Measurements from ENCODE around the gene THAP11.
"Not testable (repeated sequence)": the region's sequence is repeated elsewhere in the genome, so short reads cannot be mapped to it uniquely, and the experiment has no call there.

Gene THAP11

GRCh38 chr16:67862623-67863583 is 20.8 kb downstream of the THAP11 start:
- DNase-seq (ENCODE audit: low read depth in 2 of 2): no peak

GRCh38 chr16:67864044-67864443 is 21.9 kb downstream of the THAP11 start:
- DNase-seq (ENCODE audit: low read depth in 2 of 2): not testable (repeated sequence)

DNA sequence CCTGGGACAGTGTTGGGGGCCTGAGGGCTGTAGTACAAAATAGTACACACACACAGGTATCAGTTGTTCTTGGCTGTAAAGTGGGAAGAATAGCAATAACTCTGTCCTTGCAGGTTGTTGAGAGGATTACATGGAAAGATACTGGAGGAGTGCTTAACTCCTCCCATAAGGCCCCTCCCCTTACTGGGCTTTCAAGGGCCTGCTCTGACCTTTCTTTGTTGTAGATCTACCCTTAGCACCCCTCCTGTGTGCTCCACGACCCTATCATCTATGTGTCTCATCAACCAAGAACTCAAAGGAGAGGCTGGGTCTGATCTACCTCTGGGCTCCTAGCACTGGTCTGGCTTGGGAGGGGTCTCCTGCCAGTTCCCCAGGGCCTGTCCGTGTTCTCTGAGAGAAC is 22.5 kb downstream of the THAP11 start:
- DNase-seq (ENCODE audit: low read depth in 2 of 2): no peak

GRCh38 chr16:67865318-67865717 is 23.2 kb downstream of the THAP11 start:
- DNase-seq (ENCODE audit: low read depth in 2 of 2): no peak

DNA sequence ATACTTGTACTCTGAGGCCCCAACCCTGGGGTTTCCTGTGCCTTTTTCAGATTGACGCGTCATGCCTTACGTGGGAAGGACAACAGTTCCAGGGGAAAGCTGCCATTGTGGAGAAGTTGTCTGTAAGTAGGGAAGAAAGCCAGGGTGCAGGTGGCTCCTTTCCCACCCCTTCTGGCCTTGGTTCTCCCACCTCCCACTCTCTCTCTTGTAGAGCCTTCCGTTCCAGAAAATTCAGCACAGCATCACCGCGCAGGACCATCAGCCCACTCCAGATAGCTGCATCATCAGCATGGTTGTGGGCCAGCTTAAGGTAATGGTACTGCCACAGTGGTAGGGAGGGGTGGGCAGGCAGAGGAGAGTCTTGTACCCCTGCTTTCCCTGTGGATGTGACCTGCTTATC is 26.2 kb downstream of the THAP11 start:
- DNase-seq (ENCODE audit: low read depth in 2 of 2): no peak

GRCh38 chr16:67869653-67870052 is 27.5 kb downstream of the THAP11 start:
- no peak for DNase-seq (ENCODE audit: low read depth in 2 of 2)

DNA sequence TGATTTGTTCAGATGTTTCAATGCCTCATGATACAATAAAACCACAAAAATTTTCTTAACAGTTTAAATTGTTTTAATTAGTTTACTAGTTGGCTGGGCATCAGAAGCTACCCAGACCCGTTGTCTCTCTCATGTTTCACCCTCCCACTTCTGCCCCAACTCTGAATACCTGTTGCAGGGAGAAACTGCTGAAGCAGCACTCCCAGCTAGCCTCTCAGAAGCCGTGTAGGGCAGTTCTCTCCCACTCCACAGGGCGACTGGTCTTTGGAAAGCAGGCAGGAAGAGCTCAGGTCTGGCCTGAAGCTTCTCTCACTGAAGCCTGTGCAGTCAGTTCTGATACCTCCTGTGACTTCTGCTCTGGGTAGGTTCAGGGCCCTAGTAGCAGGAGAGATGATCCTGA is 29.1 kb downstream of the THAP11 start:
- DNase-seq (ENCODE audit: low read depth in 2 of 2): no peak

GRCh38 chr16:67872131-67872630 is 30.1 kb downstream of the THAP11 start:
- no peak for DNase-seq (ENCODE audit: low read depth in 2 of 2)

GRCh38 chr16:67872631-67873434 is 30.7 kb downstream of the THAP11 start, which contains the start of gene EDC4:
Gene EDC4 (plus strand): TSS chr16:67873052. CDS start chr16:67873262, 210 bp downstream.
- DNase-seq (ENCODE audit: low read depth in 2 of 2): peak; percentile 37 to 47

- no peak for DNase-seq (ENCODE audit: low read depth in 2 of 2)
Measured at GRCh38 chr16:67873435-67874370, 31.6 kb downstream of the THAP11 start.

GRCh38 chr16:67874372-67874771 is 32.3 kb downstream of the THAP11 start:
- DNase-seq (ENCODE audit: low read depth in 2 of 2): no peak

GRCh38 chr16:67877064-67877463 is 34.9 kb downstream of the THAP11 start:
- DNase-seq (ENCODE audit: low read depth in 2 of 2): no peak

- DNase-seq (ENCODE audit: low read depth in 2 of 2): no peak
Measured at GRCh38 chr16:67878232-67878631, 36.1 kb downstream of the THAP11 start.

GRCh38 chr16:67878846-67879245 is 36.7 kb downstream of the THAP11 start:
- DNase-seq (ENCODE audit: low read depth in 2 of 2): no peak

DNA sequence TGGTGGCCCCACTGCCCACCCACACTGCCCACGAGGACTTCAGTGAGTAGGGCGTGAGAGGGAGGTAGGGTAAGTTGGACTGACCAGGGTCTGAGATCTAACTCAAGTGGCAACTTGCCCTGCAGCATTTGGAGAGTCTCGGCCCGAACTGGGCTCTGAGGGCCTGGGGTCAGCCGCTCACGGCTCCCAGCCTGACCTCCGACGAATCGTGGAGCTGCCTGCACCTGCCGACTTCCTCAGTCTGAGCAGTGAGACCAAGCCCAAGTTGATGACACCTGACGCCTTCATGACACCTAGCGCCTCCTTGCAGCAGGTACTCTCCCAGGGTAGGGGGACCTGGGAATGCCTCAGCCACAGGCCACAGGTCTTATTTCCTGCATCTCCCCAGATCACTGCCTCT is 37.3 kb downstream of the THAP11 start:
- DNase-seq (ENCODE audit: low read depth in 2 of 2): no peak

DNA sequence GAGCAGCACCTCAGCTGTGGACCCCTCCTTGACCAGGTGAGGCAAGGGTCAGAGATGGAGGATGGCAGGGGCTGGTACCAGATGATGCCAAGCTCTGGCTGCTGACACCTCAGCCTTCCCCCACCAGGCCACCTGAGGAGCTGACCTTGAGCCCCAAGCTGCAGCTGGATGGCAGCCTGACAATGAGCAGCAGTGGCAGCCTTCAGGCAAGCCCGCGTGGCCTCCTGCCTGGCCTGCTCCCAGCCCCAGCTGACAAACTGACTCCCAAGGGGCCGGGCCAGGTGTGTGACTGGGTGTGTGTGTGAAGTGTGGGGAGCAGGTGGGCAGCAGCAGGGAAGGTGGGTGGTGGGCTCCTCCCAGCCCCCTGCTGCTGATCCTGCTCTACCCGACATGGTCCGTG is 37.8 kb downstream of the THAP11 start:
- DNase-seq (ENCODE audit: low read depth in 2 of 2): no peak

DNA sequence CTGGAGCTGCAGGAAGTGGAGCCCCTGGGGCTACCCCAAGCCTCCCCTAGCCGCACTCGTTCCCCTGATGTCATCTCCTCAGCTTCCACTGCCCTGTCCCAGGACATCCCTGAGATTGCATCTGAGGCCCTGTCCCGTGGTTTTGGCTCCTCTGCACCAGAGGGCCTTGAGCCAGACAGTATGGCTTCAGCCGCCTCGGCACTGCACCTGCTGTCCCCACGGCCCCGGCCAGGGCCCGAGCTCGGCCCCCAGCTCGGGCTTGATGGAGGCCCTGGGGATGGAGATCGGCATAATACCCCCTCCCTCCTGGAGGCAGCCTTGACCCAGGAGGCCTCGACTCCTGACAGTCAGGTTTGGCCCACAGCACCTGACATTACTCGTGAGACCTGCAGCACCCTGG is 38.5 kb downstream of the THAP11 start:
- DNase-seq (ENCODE audit: low read depth in 2 of 2): no peak

DNA sequence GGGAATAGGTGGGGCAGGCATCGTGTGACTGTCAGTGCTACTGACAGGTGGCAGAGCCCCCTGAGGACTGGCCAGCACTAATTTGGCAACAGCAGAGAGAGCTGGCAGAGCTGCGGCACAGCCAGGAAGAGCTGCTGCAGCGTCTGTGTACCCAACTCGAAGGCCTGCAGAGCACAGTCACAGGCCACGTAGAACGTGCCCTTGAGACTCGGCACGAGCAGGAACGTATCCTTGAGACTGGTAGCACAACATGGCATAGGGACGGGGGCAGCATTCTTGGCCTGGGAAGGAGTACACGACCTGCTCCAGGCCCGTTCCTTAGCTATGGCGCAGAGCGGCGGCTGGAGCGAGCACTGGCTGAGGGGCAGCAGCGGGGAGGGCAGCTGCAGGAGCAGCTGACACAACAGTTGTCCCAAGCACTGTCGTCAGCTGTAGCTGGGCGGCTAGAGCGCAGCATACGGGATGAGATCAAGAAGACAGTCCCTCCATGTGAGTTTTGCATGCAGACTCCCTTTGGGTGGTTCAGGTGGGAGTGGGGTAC is 39.6 kb downstream of the THAP11 start:
- DNase-seq (ENCODE audit: low read depth in 2 of 2): no peak

DNA sequence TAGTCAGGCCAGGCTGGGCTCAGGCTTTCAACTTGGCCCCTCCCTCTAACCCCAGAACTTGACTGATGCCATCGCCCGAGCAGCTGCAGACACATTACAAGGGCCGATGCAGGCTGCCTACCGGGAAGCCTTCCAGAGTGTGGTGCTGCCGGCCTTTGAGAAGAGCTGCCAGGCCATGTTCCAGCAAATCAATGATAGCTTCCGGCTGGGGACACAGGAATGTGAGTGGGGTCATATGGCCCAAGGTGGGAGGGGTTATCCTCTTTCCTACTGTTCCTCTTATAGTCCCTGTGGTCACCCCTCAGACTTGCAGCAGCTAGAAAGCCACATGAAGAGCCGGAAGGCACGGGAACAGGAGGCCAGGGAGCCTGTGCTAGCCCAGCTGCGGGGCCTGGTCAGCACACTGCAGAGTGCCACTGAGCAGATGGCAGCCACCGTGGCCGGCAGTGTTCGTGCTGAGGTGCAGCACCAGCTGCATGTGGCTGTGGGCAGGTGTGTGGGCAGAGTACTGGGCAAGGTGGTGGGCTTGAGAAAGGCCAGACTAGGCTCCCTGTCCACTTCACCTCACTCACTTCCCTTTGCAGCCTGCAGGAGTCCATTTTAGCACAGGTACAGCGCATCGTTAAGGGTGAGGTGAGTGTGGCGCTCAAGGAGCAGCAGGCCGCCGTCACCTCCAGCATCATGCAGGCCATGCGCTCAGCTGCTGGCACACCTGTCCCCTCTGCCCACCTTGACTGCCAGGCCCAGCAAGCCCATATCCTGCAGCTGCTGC is 40.4 kb downstream of the THAP11 start:
- DNase-seq (ENCODE audit: low read depth in 2 of 2): no peak

DNA sequence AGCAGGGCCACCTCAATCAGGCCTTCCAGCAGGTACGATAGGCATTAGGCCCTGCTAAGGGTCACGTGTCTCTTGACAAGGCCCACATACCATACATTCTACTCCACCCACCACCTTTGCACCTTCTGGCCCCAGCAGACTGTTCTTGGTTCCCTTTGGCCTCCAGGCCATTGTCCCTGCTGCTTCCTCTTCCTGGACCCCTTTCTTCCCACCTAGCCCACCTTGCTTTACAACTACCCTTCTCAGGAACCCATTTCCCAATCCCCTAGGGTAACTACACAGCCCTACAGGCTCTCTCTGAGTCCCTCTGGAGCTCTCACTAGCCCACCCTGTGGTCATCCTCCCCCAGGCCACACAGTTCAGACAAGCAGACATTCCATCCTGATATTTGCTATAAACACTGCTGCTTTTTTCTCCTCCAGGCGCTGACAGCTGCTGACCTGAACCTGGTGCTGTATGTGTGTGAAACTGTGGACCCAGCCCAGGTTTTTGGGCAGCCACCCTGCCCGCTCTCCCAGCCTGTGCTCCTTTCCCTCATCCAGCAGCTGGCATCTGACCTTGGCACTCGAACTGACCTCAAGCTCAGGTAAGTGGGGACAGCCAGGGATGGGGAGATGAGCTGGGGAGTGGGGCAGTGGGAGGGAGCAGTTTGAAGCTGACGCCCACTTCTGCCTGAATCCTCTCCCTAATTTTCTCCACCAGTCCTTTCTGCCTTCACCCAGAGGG is 41.2 kb downstream of the THAP11 start:
- DNase-seq (ENCODE audit: low read depth in 2 of 2): no peak
